IPS DF 19.7 (cell line): Measurements from ENCODE around the gene CXCL17.
"Not testable (repeated sequence)": the region's sequence is repeated elsewhere in the genome, so short reads cannot be mapped to it uniquely, and the experiment has no call there.

Experiments used
- DNase-seq: peaks from one replicate; pipeline ENCODE4 v3.0.0-alpha.2; 2013; ENCODE audit warnings: low read depth, low spot score

Gene CXCL17

DNA sequence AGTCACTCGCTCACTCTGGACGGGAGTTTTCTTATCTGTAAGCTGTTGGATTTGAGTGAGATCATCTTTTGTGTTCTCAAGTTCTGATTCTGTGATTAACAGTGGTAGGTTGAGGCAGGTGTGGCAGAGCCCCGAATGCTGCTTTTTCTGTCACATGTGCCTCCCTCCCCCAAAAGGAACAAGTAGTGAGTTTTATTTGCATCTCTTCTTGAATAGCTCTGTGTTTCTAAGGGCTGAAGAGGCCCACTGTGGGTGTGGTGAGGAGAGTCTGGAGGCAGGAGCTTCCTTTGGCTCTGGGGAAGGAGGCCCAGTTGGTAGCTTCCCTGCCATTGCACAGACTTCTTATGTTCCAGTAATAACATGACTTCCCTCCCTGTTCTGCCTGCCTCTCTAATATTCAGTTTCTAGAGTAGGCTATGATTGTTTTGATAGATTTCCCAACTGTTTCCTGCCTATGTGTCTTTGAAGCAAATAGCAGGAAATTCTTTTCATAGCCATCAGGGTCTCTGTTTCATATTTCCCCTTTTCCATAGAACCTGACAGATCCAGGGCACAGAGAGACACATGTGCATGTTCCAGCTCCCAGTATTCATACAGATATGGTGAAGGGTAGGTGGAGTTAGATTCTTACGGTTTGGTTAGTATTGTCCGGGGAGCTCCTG is 23.9 kb upstream of the CXCL17 start:
- no peak for DNase-seq

DNA sequence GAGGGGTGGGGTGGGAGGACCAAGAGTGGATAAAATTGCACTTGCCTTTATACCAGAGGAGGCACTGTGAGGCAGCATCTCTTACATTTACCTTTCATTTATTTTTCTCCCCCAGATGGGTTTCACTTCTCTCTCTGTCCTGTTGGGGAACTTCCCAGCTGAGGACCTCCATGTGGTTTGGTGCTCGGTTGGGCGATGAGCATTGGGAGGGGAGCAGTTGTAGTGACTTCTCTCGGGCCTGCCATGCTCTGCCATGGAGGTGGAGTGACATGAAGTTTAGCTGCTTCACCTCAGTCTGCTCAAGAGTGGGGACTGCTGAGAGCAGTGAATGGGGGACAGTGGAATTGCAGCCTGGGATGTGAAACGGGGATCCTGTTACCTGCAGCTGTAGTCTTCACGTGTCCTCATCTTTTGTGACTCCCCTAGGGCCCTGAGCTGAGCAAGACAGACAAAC is 23.1 kb upstream of the CXCL17 start:
- no peak for DNase-seq

DNA sequence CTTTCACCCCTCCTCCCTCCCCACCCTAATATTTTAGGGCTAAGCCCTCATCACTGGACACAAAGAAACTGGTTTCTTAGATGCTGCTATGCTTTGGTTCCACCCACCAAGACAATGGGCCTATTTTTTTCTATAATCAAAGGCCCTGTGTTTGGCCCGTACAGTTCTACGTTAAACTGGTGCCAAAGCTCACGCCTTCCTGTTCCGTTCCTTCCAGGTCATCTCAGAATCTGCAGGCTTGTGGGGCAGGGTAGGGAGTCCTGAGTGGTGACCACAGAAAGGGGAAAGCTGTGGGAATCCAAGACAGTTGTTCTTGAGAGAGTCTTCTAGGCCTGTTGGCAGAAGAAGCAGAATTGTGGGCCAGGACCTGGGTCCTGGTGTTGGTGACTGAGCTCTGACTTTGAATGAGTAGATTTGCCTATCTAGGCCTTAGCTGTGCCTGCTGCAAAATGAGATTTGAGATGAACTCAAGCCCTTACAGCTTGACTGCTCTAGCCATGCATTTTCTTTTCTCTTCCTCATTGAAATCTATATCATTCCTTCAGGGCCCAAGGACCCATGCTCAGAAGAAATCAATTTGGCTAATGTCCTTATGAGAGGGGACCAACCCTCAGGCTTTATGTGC is 19.1 kb upstream of the CXCL17 start:
- no peak for DNase-seq

- DNase-seq = not testable (repeated sequence)
These were observed 18.5 kb upstream of the CXCL17 start for GRCh38 chr19:42461231-42461630.

DNA sequence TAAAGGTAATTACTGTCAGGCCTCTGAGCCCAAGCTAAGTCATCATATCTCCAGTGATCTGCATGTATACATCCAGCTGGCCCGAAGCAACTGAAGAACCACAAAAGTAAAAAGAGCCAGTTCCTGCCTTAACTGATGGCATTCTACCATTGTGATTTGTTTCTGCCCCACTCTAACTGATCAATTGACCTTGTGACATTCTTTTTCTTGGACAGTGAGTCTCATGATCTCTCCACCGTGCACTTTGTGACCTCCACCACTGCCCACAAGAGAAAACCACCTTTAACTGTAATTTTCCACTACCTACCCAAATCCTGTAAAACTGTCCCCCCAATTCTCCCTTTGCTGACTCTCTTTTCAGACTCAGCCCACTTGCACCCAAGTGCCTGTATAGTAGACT is 17.2 kb upstream of the CXCL17 start:
- no peak for DNase-seq

DNA sequence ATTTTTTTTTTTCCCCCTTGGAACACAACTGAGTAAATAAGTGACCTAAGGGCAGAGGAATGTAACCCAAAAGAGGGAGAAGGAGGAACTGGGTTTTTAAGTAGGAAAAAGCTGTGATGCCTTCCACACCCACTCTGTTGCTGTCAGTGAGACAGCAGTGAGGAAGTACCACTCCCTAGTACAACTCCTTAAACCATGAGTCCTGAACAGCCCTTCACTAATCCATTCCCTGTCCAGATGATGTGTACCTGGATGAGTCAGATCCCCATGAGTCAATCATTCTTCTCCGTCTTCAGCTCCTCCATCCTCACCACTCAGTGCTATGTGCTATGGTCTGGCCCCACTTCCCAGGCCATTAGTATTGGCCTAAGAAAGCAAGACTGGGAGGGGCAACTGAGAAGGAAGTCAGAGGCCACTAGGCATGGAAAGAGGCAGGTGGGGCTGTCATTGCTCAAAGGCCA is 12.9 kb upstream of the CXCL17 start:
- no peak for DNase-seq

DNA sequence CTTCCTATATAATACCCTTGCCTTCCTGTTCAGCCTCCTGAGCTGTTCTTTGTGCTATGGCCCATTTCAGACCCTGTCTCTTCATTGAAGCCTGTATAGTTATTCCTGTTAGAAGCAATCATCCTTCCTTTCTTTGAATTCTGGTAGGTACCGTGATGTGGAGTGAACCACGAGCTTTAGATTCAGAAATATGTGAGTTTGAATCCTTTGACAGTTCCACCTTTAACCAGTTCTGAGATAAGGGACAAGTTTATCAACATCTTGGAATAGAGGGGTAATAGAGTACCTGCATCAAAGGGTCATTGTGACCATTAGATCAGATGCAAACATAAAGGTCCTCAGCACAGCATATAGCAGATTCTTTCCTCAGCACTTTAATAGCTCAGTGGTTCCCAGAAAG is 12.3 kb upstream of the CXCL17 start:
- no peak for DNase-seq

- no peak for DNase-seq
These were observed 9.8 kb upstream of the CXCL17 start for GRCh38 chr19:42452590-42452989.

DNA sequence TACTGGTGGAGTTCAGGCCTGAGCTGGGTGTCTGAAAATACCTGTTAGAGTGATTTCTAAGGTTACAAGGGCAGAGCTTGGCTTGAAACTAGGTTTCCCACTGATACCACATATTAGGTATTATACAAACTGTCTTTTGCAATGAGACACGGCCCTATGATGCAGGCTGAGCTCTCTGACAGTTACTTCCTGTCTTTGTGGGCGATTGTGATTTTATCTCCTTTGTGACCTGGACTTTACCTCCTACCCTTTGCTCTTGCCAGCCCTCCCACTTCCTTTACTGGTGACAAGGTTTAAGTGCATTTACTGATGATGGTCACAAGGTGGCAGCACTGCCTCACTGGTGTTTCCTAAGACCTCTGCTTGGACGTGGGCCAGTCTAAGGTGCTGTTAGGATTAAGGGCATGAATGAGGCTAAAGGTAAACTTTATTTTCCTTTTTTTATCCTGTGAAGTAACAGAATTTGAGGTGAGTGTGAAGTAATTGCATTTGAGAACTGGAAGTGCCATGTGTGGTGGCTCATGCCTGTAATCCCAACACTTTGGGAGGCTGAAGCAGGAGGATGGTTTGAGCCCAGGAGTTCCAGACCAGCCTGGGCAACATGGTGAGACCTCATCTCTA is 7.7 kb upstream of the CXCL17 start:
- DNase-seq = no peak

DNA sequence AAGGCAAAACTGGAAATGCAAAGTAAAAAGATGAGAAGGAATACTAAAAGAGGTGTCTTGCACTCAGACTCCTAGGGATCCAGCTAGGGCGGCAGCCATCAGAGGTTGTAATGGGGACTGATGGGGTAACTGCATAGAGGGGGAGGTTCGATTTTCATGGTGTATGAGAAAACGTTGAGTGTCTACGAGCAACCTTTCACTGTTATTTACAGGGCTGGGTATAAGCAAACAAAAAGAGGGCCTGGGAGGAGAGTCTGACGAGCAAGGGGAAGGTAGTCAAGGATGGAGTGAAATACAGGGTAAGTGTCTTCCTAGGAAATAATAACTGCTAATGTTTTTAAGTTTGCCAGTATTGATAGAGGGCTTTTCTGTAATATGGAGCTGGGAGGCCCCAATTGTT is 5.6 kb upstream of the CXCL17 start:
- not testable (repeated sequence) for DNase-seq

DNA sequence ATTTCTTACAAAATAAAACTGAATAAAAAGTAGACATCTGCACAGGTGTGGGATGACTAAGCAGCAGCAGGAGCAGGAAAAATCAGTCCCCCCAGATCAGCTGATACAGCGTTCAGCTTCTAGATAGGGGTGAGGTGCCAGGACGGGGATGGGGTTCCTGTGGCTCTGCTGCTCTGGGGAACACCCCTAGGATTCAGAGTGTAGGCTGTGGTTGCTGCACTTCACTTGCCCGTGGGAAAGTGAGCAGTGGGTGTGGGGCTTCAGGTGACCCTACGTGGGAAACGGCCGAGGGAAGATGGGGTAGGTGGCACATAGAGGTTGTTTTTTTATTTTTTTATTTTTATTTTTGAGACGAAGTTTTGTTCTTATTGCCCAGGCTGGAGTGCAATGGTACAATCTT is 3.2 kb upstream of the CXCL17 start:
- DNase-seq = no peak

DNA sequence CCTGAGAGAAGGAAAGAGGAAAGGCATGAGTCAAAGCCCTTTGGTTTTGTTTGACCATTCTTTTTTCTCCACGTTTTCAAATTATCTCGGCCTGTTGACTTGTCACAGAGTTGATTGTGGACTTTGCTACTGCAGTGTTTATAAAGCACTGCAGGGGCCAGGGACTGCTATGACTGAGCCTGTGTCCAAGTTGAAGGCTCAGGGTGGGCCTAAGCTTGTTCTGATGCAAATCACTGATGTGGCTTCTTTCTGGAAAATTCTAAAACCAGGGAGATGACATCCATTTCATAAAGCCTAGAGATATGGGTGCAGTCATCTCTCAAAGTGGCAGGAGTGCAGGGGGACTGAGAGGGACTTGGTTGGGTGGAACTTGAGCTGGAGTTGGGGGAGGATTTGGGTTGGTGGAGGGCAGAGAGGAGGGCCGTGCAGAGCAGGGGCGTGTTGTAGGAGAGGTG is 1.2 kb upstream of the CXCL17 start:
- no peak for DNase-seq

GRCh38 chr19:42441049-42441445 is 1.7 kb downstream of the CXCL17 start:
- no peak for DNase-seq

- DNase-seq = no peak
These were observed 2.2 kb downstream of the CXCL17 start for GRCh38 chr19:42440357-42441048.

DNA sequence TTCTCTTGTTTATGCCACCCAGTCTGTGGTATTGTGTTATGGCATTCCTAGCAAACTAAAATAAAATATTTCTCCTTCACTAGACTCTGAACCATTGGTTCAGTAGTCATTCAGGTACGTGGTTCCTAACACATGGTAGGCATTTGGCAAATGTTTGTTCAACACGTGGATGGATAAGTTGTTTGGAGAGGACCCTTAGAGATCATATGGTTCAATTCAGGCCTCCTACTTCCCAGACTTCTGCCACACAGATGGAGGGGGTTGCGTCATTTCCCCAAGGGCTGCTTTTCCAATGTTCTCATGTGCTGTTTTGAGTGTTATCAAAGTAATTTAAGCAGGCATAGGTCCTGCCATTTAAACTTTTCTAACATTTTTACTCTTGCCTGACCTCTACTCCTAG is 6.7 kb downstream of the CXCL17 start:
- no peak for DNase-seq

DNA sequence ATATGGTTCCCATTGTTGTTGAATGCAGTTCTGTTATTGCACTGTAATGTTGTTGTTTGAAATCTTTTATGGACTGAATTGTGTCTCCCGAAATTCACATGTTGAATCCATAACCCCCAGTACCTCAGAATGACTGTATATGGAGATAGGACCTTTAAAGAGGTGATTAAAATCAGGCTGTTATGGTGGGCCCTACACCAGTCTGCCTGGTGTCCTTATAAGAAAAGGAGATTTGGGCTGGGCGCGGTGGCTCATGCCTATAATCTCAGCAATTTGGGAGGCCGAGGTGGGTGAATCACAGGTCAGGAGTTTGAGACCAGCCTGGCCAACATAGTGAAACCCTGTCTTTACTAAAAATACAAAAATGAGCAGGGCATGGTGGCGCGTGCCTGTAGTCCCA is 7.4 kb downstream of the CXCL17 start:
- DNase-seq = no peak

DNA sequence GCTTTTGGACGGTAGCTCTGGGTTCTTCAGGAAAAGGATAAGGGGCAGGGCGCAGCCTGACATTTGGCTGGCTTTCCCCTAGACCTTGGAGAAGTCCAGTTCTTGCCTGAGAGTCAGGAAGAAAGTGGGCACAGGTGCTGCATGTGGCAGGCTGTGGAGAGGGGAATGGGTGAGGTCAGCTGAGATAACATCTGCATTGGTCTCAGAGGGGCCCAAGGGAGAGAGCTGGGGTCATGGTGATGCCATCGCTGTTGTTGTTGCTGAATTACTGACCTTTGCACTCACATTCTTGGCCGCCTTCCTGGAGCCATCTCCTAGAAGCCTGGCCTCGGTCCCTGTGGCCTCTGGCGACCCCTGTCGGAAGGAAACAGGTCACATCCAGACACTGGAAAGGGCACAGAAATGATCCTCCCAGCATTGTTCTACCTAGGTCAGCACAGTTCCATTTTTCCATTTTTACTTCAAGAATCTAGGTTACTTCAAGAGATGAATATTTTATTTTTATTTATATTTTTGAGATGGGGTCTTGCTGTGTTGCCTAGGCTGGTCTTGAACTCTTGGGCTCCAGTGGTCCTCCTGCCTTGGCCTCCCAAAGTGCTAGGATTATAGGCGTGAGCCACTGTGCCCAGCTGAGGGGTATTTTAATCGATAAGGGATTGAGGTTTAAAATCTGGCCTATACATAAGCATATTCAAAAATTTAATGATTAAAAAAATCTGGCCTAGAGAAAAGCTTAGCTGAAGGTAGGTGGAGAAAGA is 9.1 kb downstream of the CXCL17 start:
- DNase-seq = no peak

GRCh38 chr19:42431486-42431885 is 11.3 kb downstream of the CXCL17 start:
- no peak for DNase-seq

DNA sequence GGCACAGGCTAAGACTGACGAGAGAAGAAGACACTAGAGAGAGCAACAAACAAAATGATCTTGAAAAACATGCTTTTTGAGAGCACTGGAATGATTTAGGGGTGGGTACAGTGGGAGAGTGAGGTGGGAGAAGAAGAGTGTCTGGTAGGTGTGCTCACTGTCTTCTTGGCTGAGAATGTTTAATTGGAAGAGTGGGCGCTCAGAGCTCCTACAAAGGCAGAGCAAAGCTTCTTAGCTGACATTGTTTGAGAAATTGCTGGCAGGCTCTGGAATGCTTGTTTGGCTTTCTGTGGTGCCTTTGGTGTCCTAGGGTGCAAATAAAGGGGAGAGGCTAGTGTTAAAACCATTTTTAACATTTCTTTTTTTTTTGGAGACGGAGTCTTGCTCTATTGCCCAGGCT is 14.1 kb downstream of the CXCL17 start:
- DNase-seq = no peak

GRCh38 chr19:42427313-42427712 is 15.4 kb downstream of the CXCL17 start, which contains the start of gene LIPE:
LIPE (minus strand) TSS chr19:42427388; CDS start chr19:42427149, 239 bp downstream.
- no peak for DNase-seq

- DNase-seq = no peak
These were observed 16.1 kb downstream of the CXCL17 start for GRCh38 chr19:42426643-42427042.
